ENCODE data around the gene ANG.
"Not testable (repeated sequence)": the region's sequence is repeated elsewhere in the genome, so short reads cannot be mapped to it uniquely, and the experiment has no call there.

The ANG gene

DNA sequence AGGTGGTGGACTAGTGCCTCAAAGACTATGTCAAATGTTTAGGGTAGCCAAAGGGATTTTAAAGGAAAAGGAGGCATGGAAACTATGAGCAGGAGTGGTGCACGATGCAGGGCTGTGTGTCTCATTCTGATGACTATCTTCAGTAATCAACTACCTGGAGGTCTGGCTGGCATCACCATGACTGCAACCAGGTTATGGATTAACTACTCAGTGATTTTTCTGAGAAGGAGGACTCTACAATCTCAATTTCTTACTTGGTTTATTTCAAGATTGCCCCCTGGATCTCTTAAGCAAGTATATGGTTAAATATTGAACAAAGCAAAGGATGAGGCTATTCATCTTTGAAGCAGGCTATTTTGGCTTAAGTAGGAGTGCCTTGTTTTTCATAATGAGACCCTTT lies 38.0 kb downstream of the ANG start:
- in situ Hi-C loops (cut with HindIII; ENCODE audit: low pct_ligation_motif_present, low pct_unique_long_range_greater_than_20kb, low sequenced_read_pairs): no loop called here
- DNase-seq: no peak

DNA sequence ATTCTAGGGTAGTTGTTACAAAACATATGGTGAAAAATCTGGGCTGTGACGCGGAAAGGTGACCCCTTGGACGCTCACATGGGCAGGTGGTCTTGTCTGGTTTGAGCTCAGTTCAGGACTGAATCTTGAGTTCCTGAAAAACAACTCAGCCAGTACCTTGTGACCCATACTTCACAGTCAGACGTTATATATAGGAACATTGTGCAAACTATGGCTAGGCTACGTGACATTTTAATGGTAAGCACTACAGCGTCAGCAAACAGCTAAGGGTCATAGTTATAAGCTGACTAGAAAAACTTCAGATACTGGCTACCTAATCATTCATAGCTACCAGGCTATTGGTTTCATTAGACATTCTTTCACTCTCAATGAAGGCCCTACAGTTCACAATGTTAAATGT lies 42.3 kb downstream of the ANG start:
- in situ Hi-C loops (cut with HindIII; ENCODE audit: low pct_ligation_motif_present, low pct_unique_long_range_greater_than_20kb, low sequenced_read_pairs): no loop called here
- no peak for DNase-seq

DNA sequence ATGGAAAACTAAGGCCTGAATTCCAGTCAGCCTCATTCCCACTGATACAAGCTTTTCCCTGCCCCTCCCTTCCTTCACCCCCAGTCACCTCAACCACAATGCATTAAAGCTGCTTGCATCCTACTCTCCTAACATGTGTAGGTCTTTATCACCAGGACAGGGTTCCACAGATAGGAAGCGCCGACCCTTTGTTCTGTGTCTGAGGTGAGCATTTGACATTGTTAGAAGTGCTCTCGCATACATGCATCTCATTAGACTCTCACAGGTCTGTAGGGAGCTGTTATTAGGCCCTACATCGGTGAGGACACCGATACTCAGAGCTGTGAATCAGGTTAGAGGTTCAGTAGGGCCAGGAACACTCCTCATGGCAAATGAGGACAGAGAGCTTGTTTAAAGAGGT lies 43.9 kb downstream of the ANG start:
- in situ Hi-C loops (cut with HindIII; ENCODE audit: low pct_ligation_motif_present, low pct_unique_long_range_greater_than_20kb, low sequenced_read_pairs): no loop called here
- no peak for DNase-seq

DNA sequence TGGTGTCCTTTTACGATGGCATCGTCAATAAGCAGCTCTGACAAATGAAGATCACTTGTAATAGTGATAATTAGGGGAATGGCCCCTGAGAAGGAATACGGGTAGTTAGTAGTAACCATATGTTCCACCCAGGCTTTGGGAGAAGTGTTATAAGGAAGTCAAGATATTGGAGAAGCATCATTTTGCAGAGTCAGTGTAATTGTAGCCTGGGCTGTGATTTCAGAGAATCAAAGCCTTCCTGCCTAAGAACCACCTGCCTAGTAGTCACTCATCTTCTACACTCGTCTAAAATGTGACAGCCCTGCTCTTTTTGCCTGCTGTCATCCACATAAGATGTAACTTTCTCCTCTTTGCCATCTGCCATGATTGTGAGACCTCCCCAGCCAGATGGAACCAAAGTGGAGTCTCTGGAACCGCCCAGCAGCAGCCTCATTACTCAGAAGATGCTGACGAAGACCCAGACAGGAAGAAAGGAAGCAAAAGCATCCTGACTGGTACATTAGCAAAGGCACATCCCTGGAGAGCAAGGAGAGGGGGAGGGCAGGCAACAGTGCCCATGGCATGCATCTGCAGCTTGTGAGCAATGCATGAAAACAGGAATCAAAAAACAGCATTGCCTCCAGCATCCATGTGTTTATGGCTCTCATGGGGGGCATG lies 44.5 kb downstream of the ANG start:
- in situ Hi-C loops (cut with HindIII; ENCODE audit: low pct_ligation_motif_present, low pct_unique_long_range_greater_than_20kb, low sequenced_read_pairs): no loop called here
- DNase-seq: no peak

DNA sequence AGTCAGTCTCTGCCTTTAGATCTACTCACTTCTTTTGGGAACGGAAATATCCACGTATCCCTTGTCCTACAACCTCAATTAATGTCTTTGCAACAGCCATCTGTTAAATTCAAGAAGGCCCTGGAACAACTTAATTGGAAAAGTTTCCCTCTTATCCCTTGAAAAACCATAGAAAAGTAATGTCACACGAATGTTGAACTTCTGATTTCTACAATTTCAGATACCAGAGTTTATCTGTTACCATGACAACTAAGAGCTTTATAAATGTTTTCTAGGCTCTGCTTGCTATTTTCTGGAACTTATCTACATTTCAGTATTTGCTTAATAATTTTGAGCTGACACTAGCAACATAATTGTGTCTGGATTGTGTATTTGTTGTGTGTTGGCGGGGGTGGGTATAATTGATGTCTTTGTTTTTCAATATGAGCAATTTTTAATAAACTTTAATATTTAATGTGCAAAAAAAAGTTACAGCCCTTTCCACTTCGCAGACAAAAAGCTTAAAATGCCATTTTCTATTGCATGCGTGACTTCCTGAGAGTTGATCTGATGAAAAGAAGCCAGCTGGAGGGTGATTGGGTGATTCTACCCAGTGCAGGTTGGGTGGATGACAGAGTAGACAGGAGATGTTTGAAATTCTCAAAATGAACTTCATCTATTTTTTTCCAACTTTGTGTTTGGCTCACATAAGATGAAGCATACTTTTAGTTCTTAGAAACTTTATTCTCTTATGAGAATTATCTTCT lies 45.3 kb downstream of the ANG start:
- no peak for DNase-seq
- in situ Hi-C loops (cut with HindIII; ENCODE audit: low pct_ligation_motif_present, low pct_unique_long_range_greater_than_20kb, low sequenced_read_pairs): no loop called here

DNA sequence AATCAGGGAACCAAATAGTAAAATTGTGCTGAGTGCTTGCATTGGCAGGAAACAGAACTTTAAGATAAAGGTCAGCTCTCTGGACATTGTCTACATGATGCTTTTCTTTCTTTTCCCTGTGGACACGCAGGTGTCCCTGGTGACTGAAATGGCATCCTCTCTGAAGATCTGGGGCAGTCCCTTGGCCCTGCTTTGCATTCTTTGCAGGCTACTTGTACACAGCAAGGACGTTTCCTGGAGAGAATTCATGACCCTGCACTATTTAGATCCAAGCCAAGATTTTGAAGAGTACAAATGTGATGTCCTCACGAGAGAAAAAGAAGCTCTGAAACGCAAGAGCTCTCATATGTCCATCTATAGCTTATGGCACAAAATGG lies 45.9 kb downstream of the ANG start:
- no peak for DNase-seq
- in situ Hi-C loops (cut with HindIII; ENCODE audit: low pct_ligation_motif_present, low pct_unique_long_range_greater_than_20kb, low sequenced_read_pairs): no loop called here

DNA sequence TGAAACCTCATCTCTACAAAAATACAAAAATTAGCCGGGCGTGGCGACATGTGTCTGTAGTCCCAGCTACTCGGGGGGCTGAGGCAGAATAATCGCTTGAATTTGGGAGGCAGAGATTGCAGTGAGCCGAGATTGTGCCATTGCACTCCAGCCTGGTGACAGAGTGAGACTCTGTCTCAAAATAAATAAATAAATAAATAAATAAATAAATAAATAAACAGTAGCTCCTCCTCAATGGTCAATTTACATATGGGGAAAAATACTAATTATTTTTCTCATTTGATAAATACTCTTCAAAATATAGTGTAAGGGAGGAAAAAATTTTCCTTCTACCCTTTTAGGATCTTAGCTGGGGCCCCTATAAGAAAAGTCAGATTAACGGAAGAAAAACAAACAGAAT lies 49.7 kb downstream of the ANG start:
- in situ Hi-C loops (cut with HindIII; ENCODE audit: low pct_ligation_motif_present, low pct_unique_long_range_greater_than_20kb, low sequenced_read_pairs); DNase-seq: not testable (repeated sequence)

DNA sequence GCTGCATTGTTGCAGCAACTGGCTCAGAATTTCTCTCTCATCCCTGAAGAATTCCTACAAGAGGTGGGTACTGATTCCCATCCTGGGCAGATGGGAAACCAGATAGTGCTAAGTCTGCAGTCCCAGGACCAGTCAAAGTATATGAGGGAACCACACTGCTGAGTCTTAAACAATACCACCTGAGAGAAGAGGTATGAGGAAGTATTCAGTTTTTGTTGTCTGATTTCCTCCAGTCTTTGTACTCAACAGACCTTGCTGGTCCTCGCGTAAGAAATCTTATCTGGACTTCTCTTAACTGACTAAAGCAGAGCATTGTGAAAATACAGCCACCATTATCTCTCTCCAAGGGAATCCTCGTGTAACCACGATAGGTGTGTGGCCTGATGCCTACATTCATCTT lies 53.6 kb downstream of the ANG start:
- DNase-seq: no peak
- in situ Hi-C loops (cut with HindIII; ENCODE audit: low pct_ligation_motif_present, low pct_unique_long_range_greater_than_20kb, low sequenced_read_pairs): no loop called here

DNA sequence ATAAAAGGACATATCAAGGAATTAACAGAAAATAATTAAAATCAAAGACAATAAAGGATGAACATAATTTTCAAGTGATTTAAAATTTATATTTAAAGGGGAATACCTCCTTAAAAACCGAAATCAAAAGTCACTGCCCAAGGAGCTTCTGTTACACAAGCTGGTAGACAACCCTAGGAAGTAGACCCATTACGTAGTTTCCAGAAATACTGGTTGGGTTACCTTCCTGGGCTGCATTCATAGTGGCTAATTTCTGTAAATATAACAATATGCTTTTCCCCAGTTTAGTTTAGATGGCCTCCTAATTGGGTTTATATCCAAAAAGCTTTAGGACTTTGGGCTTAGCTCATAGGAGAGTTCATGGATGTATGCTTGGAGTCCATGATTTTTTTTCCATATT lies 55.0 kb downstream of the ANG start:
- DNase-seq: no peak
- in situ Hi-C loops (cut with HindIII; ENCODE audit: low pct_ligation_motif_present, low pct_unique_long_range_greater_than_20kb, low sequenced_read_pairs): no loop called here

Data from ACHN (cell line).